Adrenal gland (tissue), 5 donors: ENCODE measurements around the gene TRIM47.
"Not testable (repeated sequence)": the region's sequence is repeated elsewhere in the genome, so short reads cannot be mapped to it uniquely, and the experiment has no call there.

ENCODE experiments used
- POLR2A ChIP-seq, 2 donors: fragments of 450-650 bp; IDR thresholded peaks; one replicate each; pipeline ENCODE4 v1.6.1; 2017; ENCODE audit warnings: antibody characterized with exemption in 2 of 2, mild to moderate bottlenecking in 2 of 2, moderate library complexity in 1 of 2
- TF ChIP-seq, protein P1 (sequence below), 6 experiments: fragments of 450-650 bp in 4 of 6; fragments of 200-600 bp in 2 of 6; sonication (generic) in 1 of 6; IDR thresholded peaks; 1 replicate in 5 of 6; 2 replicates in 1 of 6; pipeline versions ENCODE4 v1.5.1 to v1.8.0; 2016 to 2021; ENCODE audit warnings: antibody characterized with exemption in 6 of 6, mild to moderate bottlenecking in 2 of 6, moderate library complexity in 1 of 6
- donor health status: DM: no; HTN: no; CAD: no.

DNA sequence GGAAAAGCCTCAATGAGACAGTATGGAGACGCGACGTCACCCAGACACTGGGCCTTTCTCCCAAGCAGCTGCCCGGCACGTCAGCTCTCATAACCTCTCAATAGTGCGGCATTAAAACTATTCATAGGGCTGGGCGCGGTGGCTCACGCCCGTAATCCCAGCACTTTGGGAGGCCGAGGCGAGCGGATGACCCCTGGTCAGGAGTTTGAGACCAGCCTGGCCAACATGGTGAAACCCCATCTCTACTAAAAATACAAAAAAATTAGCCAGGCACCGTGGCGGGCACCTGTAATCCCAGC lies 26.7 kb downstream of the TRIM47 start:
- TF ChIP-seq, protein P1, sequence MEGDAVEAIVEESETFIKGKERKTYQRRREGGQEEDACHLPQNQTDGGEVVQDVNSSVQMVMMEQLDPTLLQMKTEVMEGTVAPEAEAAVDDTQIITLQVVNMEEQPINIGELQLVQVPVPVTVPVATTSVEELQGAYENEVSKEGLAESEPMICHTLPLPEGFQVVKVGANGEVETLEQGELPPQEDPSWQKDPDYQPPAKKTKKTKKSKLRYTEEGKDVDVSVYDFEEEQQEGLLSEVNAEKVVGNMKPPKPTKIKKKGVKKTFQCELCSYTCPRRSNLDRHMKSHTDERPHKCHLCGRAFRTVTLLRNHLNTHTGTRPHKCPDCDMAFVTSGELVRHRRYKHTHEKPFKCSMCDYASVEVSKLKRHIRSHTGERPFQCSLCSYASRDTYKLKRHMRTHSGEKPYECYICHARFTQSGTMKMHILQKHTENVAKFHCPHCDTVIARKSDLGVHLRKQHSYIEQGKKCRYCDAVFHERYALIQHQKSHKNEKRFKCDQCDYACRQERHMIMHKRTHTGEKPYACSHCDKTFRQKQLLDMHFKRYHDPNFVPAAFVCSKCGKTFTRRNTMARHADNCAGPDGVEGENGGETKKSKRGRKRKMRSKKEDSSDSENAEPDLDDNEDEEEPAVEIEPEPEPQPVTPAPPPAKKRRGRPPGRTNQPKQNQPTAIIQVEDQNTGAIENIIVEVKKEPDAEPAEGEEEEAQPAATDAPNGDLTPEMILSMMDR (IDR thresholded peaks at IDR 0.05): not testable (repeated sequence)
- not testable (repeated sequence) for TF ChIP-seq POLR2A (IDR thresholded peaks at IDR 0.05)
